IPS-NIHi11 (cell line): Measurements from ENCODE around the gene PEMT.

Experiments used
- DNase-seq: peaks from one replicate; pipeline ENCODE4 v3.0.0; 2012; ENCODE audit warnings: mixed read lengths, low spot score

Gene PEMT

DNA sequence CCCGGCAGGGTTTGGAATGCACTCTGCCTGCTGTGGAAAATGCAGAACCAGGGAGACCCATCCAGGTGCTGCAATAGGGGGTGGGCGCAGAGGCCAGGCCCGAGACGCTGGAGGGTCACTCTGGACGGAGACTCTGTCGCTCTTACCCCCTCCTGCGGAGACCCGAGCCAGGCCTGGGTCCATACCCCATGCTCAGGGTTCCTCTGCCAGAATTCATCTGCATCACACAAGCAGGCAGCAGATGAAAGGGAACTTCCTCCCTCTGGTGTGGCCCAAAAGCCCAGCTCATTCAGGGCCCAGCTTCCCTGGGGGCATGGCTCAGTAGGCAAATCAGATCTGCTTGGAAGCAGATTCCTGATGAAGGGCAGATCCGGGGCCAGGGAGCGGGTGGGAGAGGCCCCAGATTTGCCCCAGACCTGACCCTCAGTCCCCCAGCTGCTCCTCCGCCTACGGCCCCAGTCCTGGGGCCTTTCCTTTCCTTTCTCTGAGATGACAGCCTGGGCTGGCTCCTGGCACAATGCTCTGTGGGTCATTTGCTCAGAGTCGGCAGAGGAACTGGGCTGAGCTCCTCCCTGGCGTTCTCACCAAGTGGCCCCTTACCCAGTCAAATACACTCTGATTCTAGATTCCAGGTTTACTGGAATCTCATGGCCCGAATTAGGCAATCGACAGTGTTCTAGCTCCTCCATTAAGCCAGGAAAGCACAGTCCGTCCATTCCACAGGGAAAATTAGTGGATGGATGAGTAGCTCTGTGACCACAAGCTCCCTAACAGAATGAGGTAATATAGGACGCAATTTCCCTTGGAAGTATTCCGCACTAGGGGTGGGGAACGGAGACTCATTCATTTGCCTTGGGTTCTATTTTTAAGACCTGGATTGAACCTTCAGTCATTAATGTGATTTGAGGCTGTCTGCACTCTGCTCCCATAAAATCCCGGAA, 76.2 kb downstream of the PEMT start:
- no peak for DNase-seq

GRCh38 chr17:17514361-17514992, 77.0 kb downstream of the PEMT start:
- DNase-seq = no peak

DNA sequence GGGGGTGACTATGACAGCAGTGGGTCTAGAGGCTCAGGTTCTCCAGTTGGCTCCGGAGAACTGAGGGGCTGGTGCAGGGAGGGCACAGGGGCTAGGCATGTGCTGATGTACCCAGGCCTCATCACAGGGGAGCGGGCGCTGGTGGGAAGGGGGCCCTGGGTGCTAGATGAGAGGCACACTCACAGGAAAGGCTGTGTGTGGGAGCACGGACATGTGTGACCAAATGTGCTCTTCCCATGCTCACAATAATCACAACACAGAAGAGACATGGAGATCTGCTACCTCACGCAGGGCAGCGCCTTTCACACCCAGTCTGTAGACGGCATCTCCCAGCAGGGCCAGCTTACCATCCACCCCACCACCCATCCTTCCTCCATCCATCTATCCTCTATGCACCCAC, 77.9 kb downstream of the PEMT start:
- no peak for DNase-seq

GRCh38 chr17:17512866-17513265, 78.6 kb downstream of the PEMT start:
- DNase-seq = no peak

GRCh38 chr17:17511881-17512858, 79.3 kb downstream of the PEMT start:
- DNase-seq = no peak

DNA sequence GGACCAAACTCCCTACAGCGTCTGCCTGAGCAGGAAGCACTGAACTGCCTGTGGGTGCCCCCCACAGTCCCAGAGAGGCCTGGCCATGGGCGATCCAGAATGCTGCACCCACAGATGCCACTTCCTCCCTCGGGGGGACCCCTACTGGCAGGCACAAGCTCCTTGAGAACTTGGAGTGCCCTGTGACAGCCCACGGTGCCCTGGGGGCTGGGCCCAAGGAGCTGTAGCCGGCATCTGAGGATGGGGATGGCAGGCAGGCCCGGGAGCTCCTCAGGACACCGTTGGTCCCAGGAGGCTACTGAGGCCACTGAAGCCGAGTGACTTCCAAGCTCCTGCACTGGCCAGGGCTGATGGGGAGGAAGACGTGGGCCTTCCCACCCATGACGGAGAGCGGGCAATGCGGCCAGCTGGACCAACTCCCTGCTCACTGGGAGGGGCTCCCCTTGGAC, 80.2 kb downstream of the PEMT start:
- no peak for DNase-seq

- DNase-seq = no peak
Observed at GRCh38 chr17:17510456-17511292, 80.8 kb downstream of the PEMT start.

DNA sequence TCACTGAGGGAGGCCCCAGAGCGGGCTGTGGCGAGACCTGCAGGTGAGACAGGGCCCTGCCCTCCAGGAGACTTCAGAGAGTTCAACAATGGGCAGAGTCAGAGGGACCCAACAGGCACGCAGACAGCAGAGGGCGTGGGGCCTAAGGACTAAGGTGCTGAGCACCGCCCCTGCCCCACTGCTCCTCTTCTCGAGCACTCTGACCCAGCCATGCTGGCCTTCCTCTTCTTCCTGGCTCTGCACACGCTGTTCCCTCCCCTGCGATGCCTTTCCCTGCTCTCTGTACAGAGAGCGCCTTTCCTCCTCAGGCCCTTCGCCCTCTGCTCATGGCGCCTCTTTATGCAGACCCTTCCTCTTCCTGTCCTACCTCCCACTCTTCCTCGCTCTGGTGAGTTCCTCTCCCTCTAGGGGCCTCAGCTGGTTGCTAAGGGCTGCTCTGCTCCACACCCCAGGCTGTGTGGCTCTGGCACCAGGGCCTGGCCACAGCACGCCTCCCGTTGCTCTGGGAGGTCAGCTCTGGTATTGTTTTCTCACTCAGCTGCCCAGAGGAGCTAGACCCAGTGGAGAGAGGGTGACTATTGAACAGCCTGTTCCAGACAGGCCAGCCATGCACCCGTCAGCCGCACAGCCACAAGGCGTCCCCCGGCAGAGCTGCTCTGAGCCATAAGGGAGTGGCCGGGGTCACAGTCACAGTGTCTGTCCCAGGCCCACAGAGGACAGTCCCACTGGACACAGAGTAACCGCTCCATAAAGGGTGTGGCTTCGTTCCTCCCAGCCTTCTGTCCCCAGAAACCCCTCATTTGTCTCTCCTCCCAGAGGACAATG, 81.7 kb downstream of the PEMT start:
- DNase-seq = no peak

DNA sequence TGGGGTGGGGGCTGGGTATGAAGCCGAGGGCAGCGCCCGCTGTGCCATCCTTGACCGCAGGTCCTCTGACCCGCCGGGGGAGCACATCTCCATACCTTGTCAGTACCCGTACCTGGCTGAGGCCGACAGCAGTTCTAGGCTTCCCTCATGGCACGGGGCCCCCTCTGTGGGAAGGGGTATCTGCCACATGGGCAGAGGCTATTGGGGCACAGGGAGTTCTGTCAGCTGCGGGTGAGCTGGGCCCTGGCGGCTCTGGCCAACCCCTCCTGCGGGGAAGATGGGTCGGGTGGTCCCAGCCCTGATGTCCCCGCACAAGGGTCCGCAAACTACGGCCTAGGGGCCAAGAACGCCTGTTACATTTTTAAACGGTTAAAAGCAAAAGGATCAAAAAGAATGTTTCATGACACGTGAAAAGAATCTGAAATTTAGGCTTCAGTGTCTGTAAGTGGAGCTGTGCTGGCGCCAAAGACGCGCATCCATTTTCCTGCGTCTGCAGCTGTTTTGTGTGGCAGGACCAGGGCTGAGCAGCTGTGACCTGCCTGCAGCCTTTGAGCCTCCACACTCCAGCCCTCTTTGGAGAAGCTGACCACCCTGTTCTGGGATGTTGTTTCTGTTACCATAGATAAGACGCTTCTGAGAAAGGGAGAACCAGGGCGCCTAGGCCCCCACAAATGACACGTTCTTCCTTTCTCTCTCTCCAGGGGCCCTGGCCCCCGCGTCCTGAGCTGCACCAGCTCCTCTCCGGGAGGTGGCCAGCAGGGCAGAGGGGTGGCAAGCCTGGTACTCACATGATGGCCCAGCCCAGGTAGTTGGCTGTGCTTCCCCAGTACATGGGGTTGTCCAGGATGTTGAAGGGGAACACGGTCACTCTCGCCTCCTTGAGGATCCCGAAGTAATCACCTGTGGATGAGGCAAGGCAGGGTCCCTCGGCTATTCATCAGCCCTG, 82.6 kb downstream of the PEMT start:
- no peak for DNase-seq

- DNase-seq = no peak
Observed at GRCh38 chr17:17508019-17508535, 83.4 kb downstream of the PEMT start.

- DNase-seq = no peak
Observed at GRCh38 chr17:17507465-17508011, 84.0 kb downstream of the PEMT start.

- DNase-seq = no peak
Observed at GRCh38 chr17:17506893-17507464, 84.5 kb downstream of the PEMT start.

DNA sequence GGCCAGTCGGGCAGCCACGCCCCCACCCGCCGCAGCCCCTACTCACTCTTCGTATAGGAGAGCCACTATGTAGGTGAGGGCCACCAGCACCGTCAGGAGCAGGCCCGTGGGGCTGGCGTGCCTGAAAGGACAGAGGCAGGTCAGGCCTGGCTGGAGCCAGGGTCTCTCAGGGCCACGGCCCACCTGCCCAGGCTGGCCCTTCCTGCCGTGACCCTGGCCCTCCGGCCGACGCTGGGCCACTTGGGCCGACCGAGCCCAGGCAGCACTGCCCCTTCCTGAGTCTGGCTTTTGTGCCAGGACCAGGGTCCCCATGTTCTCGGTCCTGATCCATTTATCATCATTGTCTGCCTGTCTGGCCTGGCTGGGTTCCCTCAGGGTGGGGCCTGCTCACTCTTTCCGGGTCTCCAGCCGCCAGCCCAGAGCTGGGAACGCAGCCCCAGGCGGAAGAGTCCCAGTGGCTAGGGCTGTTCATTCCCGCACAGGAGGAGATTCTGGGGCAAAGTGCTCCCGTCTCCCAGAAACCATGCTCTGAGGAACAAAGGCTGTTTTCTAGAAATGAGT, 85.2 kb downstream of the PEMT start:
- no peak for DNase-seq

DNA sequence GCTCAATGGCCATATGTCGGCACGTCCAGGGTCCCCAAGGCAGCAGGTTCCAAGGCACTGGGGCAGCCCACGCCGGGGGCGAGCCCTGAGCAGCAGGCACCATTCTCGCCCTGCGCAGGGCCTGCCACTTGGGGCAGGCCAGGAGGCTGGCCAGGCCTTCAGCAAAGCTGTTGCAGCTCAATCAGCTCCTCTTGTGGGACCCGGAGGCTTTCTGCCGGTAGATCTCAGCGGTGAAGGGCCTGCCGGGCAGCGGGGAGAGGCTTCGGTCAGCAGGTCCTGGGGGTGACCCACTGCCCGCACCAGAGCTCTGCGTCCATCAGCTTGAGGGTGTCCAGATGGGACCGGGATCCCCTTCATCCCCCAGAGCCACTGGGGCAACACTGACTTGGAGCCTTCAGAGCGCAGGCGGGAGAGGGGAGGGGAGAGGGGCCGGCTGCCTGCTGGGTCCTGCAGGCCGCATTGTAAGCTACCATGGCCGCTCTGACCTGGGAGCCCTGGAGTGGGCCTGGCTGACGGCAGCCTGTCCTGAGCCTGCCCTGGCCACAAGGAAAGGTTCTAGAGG, 85.8 kb downstream of the PEMT start:
- DNase-seq = no peak

DNA sequence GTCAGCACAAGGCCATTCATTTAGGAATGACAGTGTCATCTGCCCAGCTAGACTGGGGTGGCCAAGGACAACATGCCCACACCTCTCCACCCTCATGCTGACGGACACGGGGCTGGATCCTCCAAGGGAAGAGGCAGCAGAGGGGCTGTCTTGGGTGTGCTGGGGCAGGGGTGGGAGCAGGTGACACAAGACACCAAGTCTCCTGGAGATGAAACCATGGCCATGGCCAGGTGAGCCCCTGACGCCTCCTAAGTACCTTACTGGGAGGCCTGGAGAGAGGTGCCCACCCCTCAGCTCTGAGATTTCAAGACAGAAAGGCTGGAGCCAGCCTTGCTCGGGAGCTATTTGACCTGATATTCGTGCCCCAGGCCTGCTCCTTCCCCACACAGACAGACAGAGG, 86.4 kb downstream of the PEMT start:
- DNase-seq = no peak

GRCh38 chr17:17504341-17505140, 87.0 kb downstream of the PEMT start:
- no peak for DNase-seq
